SK-MEL-5 (cell line): Measurements from ENCODE around the gene MRPL45. TPM values are rescaled to one million over a fixed set of nuclear protein-coding genes. Genes with fewer than 3 reads are reported as not detected.

Experiments
- DNase-seq: peaks from one replicate; pipeline ENCODE4 v3.0.0-alpha.2; 2016; ENCODE audit warnings: low read depth, low spot score
- in situ Hi-C: cut with HindIII; loops from 2 replicates; pipeline ENCODE4 v1.10.0; 2016; ENCODE audit warnings: low sequenced_read_pairs, high pct_unique_total_duplicates, low pct_unique_long_range_greater_than_20kb
- total RNA-seq: library from RNA; depleted of rRNA; stranded (reverse); fragments of >200 nt; shearing (Covaris generic); gene quantifications from 2 replicates; pipeline ENCODE4 v1.2.3, GENCODE V29; 2014; rRNA removed

MRPL45 gene
- total RNA-seq, 1 experiment from 2014 or later, result 80.0 TPM

DNA sequence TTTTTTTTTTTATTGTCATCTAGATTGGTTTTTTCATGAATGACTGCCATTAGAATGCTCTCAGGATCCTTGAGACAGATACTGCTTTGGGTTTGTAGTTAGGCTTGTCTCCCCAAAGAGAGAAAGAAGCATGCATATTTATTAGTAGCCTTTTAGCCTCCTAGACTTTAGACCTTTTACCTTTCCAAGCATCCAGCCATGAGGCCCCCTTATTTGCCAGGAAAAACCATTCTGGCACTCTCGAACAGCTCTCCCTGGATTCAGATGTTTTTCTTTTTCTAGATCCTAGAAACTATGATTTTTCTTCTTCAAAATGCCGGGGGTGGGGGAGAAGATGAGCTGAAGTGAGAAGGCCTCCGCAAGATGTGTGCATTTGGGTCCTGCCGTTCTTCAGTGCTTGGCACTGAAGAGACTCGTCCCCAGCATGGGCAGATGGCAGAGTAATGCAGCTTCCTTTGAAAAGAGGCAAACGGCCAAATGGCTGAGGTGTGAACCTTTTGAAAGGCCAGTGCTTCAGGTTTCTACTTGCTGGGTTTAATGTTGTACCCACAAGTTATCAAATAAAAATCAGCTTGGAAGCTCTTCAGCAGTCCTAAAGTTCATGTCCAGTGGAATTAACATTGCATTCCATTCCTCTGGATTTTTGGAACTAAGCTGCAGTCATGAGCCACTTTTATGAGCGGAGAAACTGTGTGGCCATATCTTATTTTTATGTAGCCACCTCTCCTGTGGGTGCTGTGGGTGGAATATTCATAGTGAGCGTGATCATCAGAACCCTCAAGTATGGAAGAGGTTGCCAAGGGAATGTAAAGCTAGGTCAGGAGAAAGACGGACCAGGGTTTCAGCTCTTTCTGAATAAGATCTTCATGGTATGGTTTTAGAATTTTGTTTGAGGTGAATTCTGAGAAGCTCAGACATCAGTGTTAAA is 61.9 kb downstream of the MRPL45 start:
- DNase-seq, result no peak
- in situ Hi-C loops, result no loop called here

DNA sequence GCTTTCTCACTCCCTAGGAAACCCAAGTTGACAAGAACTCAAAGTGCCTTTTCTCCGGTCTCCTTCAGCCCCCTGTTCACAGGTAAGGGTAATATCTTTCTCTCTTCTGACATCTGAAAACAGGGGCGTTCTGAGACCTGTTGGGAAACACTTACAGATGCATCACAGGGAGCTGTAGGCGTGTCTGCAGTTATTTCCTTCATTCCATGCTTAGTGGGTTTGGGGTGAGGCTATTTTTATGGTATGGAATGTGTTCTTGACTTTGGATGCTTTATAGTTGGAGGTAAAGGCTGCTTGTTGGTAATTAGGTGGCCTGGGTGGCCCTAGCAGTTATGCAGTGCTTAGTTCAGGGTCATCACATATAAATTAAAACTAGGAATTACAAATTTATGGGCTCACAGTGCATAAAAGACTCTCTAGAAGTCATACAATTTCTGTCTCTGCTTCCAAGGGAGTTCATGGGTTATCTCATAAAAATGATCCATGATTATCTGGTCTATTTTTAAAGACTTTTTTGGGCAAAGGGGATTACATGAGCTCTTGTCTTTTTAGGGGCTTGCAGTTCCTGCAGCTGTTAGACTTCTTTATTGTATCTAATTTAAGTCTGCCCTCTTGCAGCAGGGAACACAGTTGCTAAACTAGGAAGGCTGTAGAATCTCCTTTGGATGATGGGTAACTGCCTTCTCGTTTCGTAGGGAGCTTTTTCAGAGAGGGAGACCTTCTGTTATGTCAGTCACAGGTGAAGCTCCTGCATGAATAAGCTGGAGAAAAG is 64.9 kb downstream of the MRPL45 start:
- no peak for DNase-seq
- in situ Hi-C loops, result no loop called here

DNA sequence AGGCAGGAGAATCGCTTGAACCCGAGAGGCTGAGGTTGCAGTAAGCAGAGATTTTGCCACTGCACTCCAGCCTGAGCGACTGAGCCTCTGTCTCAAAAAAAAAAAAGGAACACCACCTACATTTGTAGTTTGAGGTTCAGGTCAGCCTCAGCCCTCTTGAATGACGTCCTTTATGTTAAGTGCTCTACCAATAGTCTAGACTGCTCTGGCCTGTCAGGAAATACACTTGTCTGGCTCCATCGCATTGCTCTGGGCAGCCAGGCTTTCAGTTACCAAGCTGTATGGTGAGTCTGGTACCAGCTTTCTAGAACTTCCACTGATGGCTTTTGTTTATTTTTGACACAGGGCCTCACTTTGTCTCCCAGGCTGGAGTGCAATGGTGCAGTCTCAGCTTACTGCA is 66.0 kb downstream of the MRPL45 start:
- in situ Hi-C loops, result no loop called here

DNA sequence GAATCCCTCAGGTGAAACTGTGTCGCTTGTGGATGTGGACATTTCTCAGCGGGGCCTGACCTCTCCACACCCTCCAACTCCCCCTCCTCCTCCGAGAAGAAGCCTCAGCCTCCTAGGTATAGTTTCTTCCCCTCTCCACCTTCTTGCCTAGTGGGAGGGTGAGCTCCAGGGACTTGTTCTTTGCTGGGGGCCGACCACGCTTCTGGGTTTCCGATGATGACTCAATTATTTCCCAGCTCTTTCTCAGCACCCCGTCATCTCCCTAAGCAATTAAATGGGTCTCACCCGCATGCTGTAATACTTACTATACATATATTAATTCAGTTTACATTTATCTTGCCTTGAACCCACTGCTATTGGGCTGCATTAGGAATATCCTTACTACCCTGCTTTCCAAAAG is 67.8 kb downstream of the MRPL45 start:
- no peak for DNase-seq
- in situ Hi-C loops, result no loop called here

More for the DNA sequence above, 66.0 kb downstream of the MRPL45 start:
- DNase-seq, result no peak

DNA sequence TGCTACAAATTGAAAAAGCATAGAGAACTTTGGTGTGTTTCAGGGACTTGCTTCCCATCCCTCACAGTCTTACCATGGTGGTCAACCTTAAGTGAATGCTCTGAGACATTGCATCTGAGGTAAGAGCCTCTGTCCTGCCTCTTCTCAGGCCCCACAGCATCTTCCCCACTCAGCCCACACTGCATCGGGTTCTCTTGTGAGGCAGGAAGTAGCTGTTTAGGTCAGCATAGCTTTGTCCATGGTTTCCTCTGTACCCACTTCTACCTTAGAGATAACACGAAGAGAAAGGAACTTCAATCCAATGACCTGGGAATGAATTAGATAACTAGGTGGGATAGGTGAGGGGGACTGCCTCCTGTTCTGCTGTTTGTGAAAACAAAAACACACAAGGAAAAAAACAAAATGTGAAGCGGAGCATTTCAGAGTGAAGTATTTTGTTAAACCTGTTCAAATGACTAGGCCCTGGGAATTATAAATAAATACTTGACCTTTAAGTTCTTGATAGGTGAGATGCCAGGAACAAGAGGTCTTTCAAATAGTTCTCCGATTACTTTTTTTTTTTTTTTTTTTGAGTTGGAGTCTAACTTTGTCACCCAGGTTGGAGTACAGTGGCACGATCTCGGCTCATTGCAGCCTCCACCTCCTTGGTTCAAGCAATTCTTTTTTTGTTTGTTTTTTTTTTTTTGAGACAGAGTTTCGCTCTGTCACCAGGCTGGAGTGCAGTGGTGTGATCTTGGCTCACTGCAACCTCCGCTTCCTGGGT is 72.3 kb downstream of the MRPL45 start:
- no peak for DNase-seq
- in situ Hi-C loops, result no loop called here

Other genes with a start within 250 kb of the MRPL45 start
- not detected in 2 replicates for gene TBC1D3C, start 228.5 kb upstream of the MRPL45 start, total RNA-seq
- not detected in 2 replicates for gene TBC1D3E, start 169.2 kb upstream of the MRPL45 start, total RNA-seq
- not detected in 2 replicates for gene TBC1D3, start 104.6 kb upstream of the MRPL45 start, total RNA-seq
- gene GPR179, start 46.8 kb downstream of the MRPL45 start, total RNA-seq, result 0.05 and 0.11 TPM in 2 replicates
- 17.3 and 21.3 TPM in 2 replicates for gene SOCS7, start 54.7 kb downstream of the MRPL45 start, total RNA-seq
- 0.34 and 1.0 TPM in 2 replicates for gene ARHGAP23, start 131.3 kb downstream of the MRPL45 start, total RNA-seq